ENCODE results near the gene GGACT. TPM values are rescaled to one million over a fixed set of nuclear protein-coding genes. Genes with fewer than 3 reads are reported as not detected.

Gene GGACT
- total RNA-seq, 2 donors from 2014 or later = 6.7 to 10.0 TPM

- H3K36me3 ChIP-seq = no peaks in the 10 kb centered on the region
- no peak for TF ChIP-seq CTCF (IDR thresholded peaks at IDR 0.05)
- DNase-seq = no peak
- H3K27me3 ChIP-seq = no peaks in the 10 kb centered on the region
- no peaks in the 10 kb centered on the region for H3K9me3 ChIP-seq
- H3K27ac ChIP-seq = no peak overlapping the region
- no peak overlapping the region for H3K9ac ChIP-seq (ENCODE audit: low read depth in 2 of 2, low read length in 2 of 2)
- no peak overlapping the region for H3K4me3 ChIP-seq
- no peaks in the 10 kb centered on the region for H3K4me1 ChIP-seq
- intact Hi-C loops (cut with DNase I) = no loop called here
Measured at GRCh38 chr13:100483139-100483538, 105.5 kb downstream of the GGACT start.

- H3K27me3 ChIP-seq = no peaks in the 10 kb centered on the region
- H3K9me3 ChIP-seq = no peaks in the 10 kb centered on the region
- H3K4me3 ChIP-seq = no peak overlapping the region
- TF ChIP-seq CTCF (IDR thresholded peaks at IDR 0.05) = no peak
- no peaks in the 10 kb centered on the region for H3K36me3 ChIP-seq
- H3K4me1 ChIP-seq = no peaks in the 10 kb centered on the region
- no peak overlapping the region for H3K9ac ChIP-seq (ENCODE audit: low read depth in 2 of 2, low read length in 2 of 2)
- no peak for DNase-seq
- intact Hi-C loops (cut with DNase I) = no loop called here
- no peak overlapping the region for H3K27ac ChIP-seq
Measured at GRCh38 chr13:100480676-100481075, 107.9 kb downstream of the GGACT start.

Other genes with a start within 250 kb of the GGACT start
- gene TMTC4, start 86.0 kb upstream of the GGACT start, total RNA-seq = 10 to 100 TPM; 18.2 to 21.4 TPM